A549 (cell line): ENCODE measurements around the gene SPSB1. TPM values are rescaled to one million over a fixed set of nuclear protein-coding genes. Genes with fewer than 3 reads are reported as not detected.

Experiments used
- ATAC-seq, 2 experiments: fragments of 200-7000 bp in 1 of 2; fragments of >200 bp in 1 of 2; cut with Nextera tagmentation in 1 of 2; cut with Tn5 transposase in 1 of 2; 3 replicates each; pipeline versions ENCODE4 v1.8.0 to v1.9.1; 2018 to 2020; ENCODE audit warnings: mild to moderate bottlenecking in 1 of 2, moderate library complexity in 1 of 2
- CTCF ChIA-PET: fragments of 300-600 bp; sonication (Branson Sonifier 250); formaldehyde crosslinking; extraction: SDS; loops from one replicate; lab custom pipeline; 2021; ENCODE audit warnings: antibody characterized with exemption, inconsistent platforms; lab: Yijun Ruan, JAX
- POLR2A ChIA-PET: fragments of 350-600 bp; formaldehyde crosslinking; extraction: SDS; loops from one replicate; lab custom pipeline; 2021; ENCODE audit warnings: antibody characterized with exemption, inconsistent platforms; lab: Yijun Ruan, JAX
- DNase-seq, 2 experiments: peaks; one replicate each; pipeline versions ENCODE4 v3.0.0 to v3.0.0-alpha.2; 2011 to 2016; ENCODE audit warnings: low read depth in 1 of 2, low spot score in 1 of 2
- FAIRE-seq: peaks from 2 replicates; lab custom pipeline; 2011; peaks lifted over from hg19 to GRCh38; lab: Jason Lieb, UNC
- H3K27ac ChIP-seq, 2 experiments: fragments of >200 bp; sonication (Bioruptor Twin); formaldehyde crosslinking; 3 replicates each; pipeline ENCODE4 v1.5.1; 2016 to 2017
- H3K4me1 ChIP-seq: fragments of >200 bp; sonication (Bioruptor Twin); formaldehyde crosslinking; 3 replicates; pipeline ENCODE4 v1.6.1; 2016
- H3K4me2 ChIP-seq: fragments of >200 bp; sonication (Bioruptor Twin); formaldehyde crosslinking; 3 replicates; pipeline ENCODE4 v1.6.1; 2016
- H3K4me3 ChIP-seq: fragments of >200 bp; sonication (Bioruptor Twin); formaldehyde crosslinking; 3 replicates; pipeline ENCODE4 v1.5.1; 2016
- H3K9me3 ChIP-seq: fragments of >200 bp; sonication (Bioruptor Twin); formaldehyde crosslinking; 3 replicates; pipeline ENCODE4 v1.6.1; 2016
- CHD4 ChIP-seq: fragments of 200-600 bp; sonication (generic); IDR thresholded peaks from 2 replicates; pipeline ENCODE4 v1.6.1; 2016; ENCODE audit warnings: antibody characterized with exemption, mild to moderate bottlenecking, borderline replicate concordance
- GATA3 ChIP-seq: IDR thresholded peaks from 2 replicates; pipeline ENCODE4 v1.6.1; 2012; ENCODE audit warnings: borderline replicate concordance
- HEYL ChIP-seq: fragments of 250-450 bp; sonication (Bioruptor Pico); IDR thresholded peaks from 2 replicates; pipeline ENCODE4 v1.8.0; 2021; ENCODE audit warnings: mild to moderate bottlenecking, moderate library complexity
- HOXA7 ChIP-seq: fragments of 250-450 bp; sonication (Bioruptor Pico); IDR thresholded peaks from 2 replicates; pipeline ENCODE4 v1.5.0; 2020; ENCODE audit warnings: mild to moderate bottlenecking, moderate library complexity
- HOXB13 ChIP-seq: fragments of 250-450 bp; sonication (Bioruptor Pico); IDR thresholded peaks from 2 replicates; pipeline ENCODE4 v1.5.0; 2020; ENCODE audit warnings: low read depth, mild to moderate bottlenecking, moderate library complexity
- JUNB ChIP-seq: fragments of >200 bp; sonication (Bioruptor Twin); formaldehyde crosslinking; IDR thresholded peaks from 2 replicates; pipeline ENCODE4 v1.6.1; 2016
- KDM1A ChIP-seq: fragments of 200-600 bp; sonication (generic); IDR thresholded peaks from 2 replicates; pipeline ENCODE4 v1.6.1; 2016; ENCODE audit warnings: low read depth, mild to moderate bottlenecking
- KDM5A ChIP-seq: fragments of 200-600 bp; sonication (generic); IDR thresholded peaks from 2 replicates; pipeline ENCODE4 v1.6.1; 2016; ENCODE audit warnings: antibody characterized with exemption, mild to moderate bottlenecking
- MAFK ChIP-seq: fragments of 450-650 bp; IDR thresholded peaks from 2 replicates; pipeline ENCODE4 v1.6.1; 2014; ENCODE audit not compliant: partially characterized antibody
- NPAS2 ChIP-seq: fragments of 250-450 bp; sonication (Bioruptor Pico); IDR thresholded peaks from 2 replicates; pipeline ENCODE4 v1.8.0; 2022; ENCODE audit warnings: mild to moderate bottlenecking, moderate library complexity, borderline replicate concordance
- POLR2A ChIP-seq: IDR thresholded peaks from 2 replicates; pipeline ENCODE4 v1.6.1; 2012; ENCODE audit warnings: mild to moderate bottlenecking, low read length
- RAD21 ChIP-seq, 2 experiments: fragments of >200 bp in 1 of 2; sonication (Bioruptor Twin) in 1 of 2; formaldehyde crosslinking in 1 of 2; IDR thresholded peaks in 1 of 2; conservative IDR thresholded peaks in 1 of 2; 2 replicates in 1 of 2; 3 replicates in 1 of 2; pipeline ENCODE4 v1.6.1; 2012 to 2018; ENCODE audit warnings: inconsistent platforms in 1 of 2
- RARB ChIP-seq: fragments of 250-450 bp; sonication (Bioruptor Pico); IDR thresholded peaks from 2 replicates; pipeline ENCODE4 v1.8.0; 2021; ENCODE audit warnings: mild to moderate bottlenecking, moderate library complexity
- RNF2 ChIP-seq: fragments of 200-600 bp; sonication (generic); IDR thresholded peaks from 2 replicates; pipeline ENCODE4 v1.6.1; 2016; ENCODE audit warnings: low read depth, mild to moderate bottlenecking, antibody characterized with exemption, moderate library complexity, borderline replicate concordance
- ZC3H11A ChIP-seq: fragments of 450-650 bp; IDR thresholded peaks from 2 replicates; pipeline ENCODE4 v1.6.1; 2014; ENCODE audit warnings: antibody characterized with exemption, mild to moderate bottlenecking
- ZFP36 ChIP-seq: fragments of 450-650 bp; IDR thresholded peaks from 2 replicates; pipeline ENCODE4 v1.6.1; 2014; ENCODE audit warnings: borderline replicate concordance; ENCODE audit not compliant: partially characterized antibody
- ZSCAN20 ChIP-seq: fragments of 250-450 bp; sonication (Bioruptor Pico); IDR thresholded peaks from 2 replicates; pipeline ENCODE4 v1.8.0; 2022; ENCODE audit warnings: mild to moderate bottlenecking, moderate library complexity
- WGBS: methylation state at CpG from one replicate; pipeline ENCODE4 v1.1.6; 2017; ENCODE audit errors: missing lambda C conversion rate; 5-methylcytosine and 5-hydroxymethylcytosine counted together
- polyA plus RNA-seq, 4 experiments: library from polyadenylated mRNA; depleted of rRNA in 3 of 4; stranded (reverse); fragments of >200 nt; fragmentation: RNase III in 1 of 4; extraction: RNeasy Plus Mini Kit Qiagen cat#74134 plus additional on column Dnase treatment in 1 of 4; gene quantifications; 2 replicates in 3 of 4; 3 replicates in 1 of 4; pipeline ENCODE4 v1.2.3, GENCODE V29; 2011 to 2017
- TF ChIP-seq, protein P1 (sequence below): fragments of 200-600 bp; sonication (generic); IDR thresholded peaks from 2 replicates; pipeline ENCODE4 v1.6.1; 2016; ENCODE audit warnings: antibody characterized with exemption, mild to moderate bottlenecking, moderate library complexity
- TF ChIP-seq, protein P2 (sequence below): fragments of 250-450 bp; sonication (Bioruptor Pico); IDR thresholded peaks from 2 replicates; pipeline ENCODE4 v1.5.0; 2020; ENCODE audit warnings: low read depth, mild to moderate bottlenecking, moderate library complexity
- TF ChIP-seq, protein P3 (sequence below): fragments of >200 bp; sonication (Bioruptor Twin); formaldehyde crosslinking; IDR thresholded peaks from 3 replicates; pipeline ENCODE4 v1.5.1; 2016

Gene SPSB1
- polyA plus RNA-seq, 2 of the 4 experiments (the other 2 are of a cell fraction): 22.3 to 23.7 TPM

DNA sequence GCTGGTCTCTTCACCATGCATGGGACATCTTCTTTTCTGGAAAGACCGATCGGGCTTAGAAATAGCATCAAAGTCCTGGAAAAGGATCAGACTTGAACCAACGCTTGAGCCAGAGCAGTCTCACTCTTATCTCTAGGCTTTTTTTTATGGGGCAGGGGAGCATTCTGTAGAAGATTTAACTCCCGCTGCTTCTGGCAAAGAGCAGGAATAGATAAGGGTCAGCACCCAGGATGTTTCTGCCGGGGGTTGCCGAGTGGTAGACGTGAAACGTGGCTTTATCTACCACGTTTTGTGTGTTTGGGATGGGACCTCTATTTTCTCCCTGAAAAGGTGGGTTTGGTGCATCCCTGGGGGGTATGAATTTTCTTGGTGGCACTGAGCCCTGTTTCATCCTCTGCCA lies 18.8 kb downstream of the SPSB1 start:
- peaks cover 44% of the 10 kb centered on the region for H3K4me1 ChIP-seq
- no peak for TF ChIP-seq POLR2A
- no peaks in the 10 kb centered on the region for H3K9me3 ChIP-seq
- DNase-seq (no peak), FAIRE-seq (no peak), ATAC-seq (no peak)
- ChIA-PET CTCF (interaction anchor here (2.1 kb wide), 1 partner anchor 22 kb away, joined by 8 read pairs; no protein-coding TSS in a partner anchor), POLR2A (no interaction called here)
- peak overlapping the region in 1 of 2 experiments; percentile 7; a peak in 1 of 6 replicates for H3K27ac ChIP-seq
- H3K4me2 ChIP-seq: no peak overlapping the region
- WGBS: 94% methylated on average over 9 of the region's 9 CpGs
- no peak overlapping the region for H3K4me3 ChIP-seq

DNA sequence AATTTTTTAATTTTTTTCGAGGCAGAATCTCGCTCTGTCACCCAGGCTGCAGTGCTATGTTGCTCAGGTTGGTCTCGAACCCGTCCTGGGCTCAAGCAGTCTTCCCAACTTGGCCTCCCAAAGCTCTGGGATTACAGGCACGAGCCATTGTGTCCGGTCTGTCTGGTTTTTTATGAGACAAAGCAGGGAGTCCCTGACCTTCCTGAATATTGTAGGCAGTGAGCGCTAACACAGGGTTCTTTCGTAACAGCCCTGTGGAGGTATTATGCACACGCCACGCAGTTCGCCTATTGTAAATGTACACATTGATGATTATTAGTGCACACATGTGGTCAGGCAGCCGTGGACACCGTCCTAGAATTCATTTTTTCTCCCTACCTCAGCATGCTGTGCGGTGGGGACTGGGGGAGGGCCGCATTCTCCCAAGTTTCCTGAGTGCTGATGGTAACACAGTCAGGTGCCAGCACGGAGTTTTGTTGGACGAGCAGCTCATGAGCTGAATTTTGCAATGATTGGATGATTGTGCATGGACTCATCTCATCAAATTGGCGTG lies 19.6 kb downstream of the SPSB1 start:
- peaks cover 51% of the 10 kb centered on the region for H3K4me1 ChIP-seq
- no peak overlapping the region for H3K4me2 ChIP-seq
- FAIRE-seq (no peak), ATAC-seq (no peak), DNase-seq (no peak)
- H3K9me3 ChIP-seq: no peaks in the 10 kb centered on the region
- TF ChIP-seq HOXB13 (CRISPR knock-in tag): no peak
- CTCF ChIA-PET: no interaction called here
- peak overlapping the region in 1 of 2 experiments; percentile 33; a peak in 1 of 6 replicates for H3K27ac ChIP-seq
- WGBS: 91% methylated on average over 18 of the region's 18 CpGs
- POLR2A ChIA-PET: no interaction called here
- no peak overlapping the region for H3K4me3 ChIP-seq

DNA sequence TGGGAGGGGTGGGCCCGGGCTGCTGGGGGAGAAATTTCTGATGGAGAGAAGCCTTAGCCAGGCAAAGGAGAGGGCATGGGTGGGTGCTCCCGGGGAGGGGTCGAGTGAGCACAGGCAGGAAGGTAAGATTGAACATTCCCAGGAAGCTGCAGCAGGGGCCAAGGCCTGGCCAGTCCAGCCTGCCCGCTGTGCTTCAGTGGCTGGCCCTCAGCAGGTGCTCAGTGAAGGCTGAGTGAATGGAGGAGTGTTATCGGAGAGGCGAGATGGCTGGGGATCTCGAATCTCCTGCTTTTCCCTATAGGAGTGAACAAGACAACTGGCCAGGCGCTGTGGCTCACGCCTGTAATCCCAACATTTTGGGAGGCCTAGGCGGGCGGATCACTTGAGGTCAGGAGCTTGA lies 20.9 kb downstream of the SPSB1 start:
- WGBS: 80% methylated on average over 10 of the region's 11 CpGs
- Histone ChIP-seq H3K27ac (peak overlapping the region in 1 of 2 experiments; percentile 64; a peak in 4 of 6 replicates), H3K4me2 (no peak overlapping the region), H3K4me3 (no peak overlapping the region), H3K4me1 (peaks cover 64% of the 10 kb centered on the region), H3K9me3 (no peaks in the 10 kb centered on the region)
- DNase-seq (no peak), FAIRE-seq (no peak), ATAC-seq (no peak)
- POLR2A ChIA-PET: no interaction called here
- CTCF ChIA-PET: interaction anchor here (0.7 to 0.8 kb wide), 2 partner anchors 9 kb away, joined by 3 read pairs; no protein-coding TSS in a partner anchor
- TF ChIP-seq ZC3H11A (no peak), CHD4 (no peak), RARB (CRISPR knock-in tag) (no peak), RNF2 (no peak), KDM1A (no peak), KDM5A (no peak), GATA3 (no peak), MAFK (no peak), ZFP36 (no peak), JUNB (no peak)
- TF ChIP-seq, protein P1, sequence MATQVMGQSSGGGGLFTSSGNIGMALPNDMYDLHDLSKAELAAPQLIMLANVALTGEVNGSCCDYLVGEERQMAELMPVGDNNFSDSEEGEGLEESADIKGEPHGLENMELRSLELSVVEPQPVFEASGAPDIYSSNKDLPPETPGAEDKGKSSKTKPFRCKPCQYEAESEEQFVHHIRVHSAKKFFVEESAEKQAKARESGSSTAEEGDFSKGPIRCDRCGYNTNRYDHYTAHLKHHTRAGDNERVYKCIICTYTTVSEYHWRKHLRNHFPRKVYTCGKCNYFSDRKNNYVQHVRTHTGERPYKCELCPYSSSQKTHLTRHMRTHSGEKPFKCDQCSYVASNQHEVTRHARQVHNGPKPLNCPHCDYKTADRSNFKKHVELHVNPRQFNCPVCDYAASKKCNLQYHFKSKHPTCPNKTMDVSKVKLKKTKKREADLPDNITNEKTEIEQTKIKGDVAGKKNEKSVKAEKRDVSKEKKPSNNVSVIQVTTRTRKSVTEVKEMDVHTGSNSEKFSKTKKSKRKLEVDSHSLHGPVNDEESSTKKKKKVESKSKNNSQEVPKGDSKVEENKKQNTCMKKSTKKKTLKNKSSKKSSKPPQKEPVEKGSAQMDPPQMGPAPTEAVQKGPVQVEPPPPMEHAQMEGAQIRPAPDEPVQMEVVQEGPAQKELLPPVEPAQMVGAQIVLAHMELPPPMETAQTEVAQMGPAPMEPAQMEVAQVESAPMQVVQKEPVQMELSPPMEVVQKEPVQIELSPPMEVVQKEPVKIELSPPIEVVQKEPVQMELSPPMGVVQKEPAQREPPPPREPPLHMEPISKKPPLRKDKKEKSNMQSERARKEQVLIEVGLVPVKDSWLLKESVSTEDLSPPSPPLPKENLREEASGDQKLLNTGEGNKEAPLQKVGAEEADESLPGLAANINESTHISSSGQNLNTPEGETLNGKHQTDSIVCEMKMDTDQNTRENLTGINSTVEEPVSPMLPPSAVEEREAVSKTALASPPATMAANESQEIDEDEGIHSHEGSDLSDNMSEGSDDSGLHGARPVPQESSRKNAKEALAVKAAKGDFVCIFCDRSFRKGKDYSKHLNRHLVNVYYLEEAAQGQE: no peak
- TF ChIP-seq, protein P2, sequence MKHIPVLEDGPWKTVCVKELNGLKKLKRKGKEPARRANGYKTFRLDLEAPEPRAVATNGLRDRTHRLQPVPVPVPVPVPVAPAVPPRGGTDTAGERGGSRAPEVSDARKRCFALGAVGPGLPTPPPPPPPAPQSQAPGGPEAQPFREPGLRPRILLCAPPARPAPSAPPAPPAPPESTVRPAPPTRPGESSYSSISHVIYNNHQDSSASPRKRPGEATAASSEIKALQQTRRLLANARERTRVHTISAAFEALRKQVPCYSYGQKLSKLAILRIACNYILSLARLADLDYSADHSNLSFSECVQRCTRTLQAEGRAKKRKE: no peak

DNA sequence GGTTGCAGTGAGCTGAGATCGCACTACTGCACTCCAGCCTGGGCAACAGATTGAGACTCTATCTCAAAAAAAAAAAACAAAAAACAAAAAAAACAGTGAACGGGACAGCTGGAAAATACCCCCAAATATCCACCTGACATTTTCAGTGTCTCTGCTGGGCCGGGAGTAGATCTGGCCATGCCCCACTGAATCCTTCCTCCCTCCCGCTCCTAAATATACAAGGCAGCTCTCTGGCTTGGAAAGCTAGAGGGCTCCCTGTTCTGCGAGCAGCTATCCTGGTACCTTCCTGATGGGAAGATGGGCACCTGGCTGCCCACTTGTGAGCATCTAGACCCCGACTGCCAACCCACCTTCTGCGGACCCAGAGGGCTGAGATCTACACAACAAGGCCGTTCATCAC lies 21.4 kb downstream of the SPSB1 start:
- FAIRE-seq: no peak
- POLR2A ChIA-PET: no interaction called here
- H3K27ac ChIP-seq: peak overlapping the region; percentile 92 to 93; a peak in 5 of 6 replicates
- no peaks in the 10 kb centered on the region for H3K9me3 ChIP-seq
- no peak overlapping the region for H3K4me3 ChIP-seq
- peak overlapping the region; percentile 87; the same call in 1 of the 3 replicates for H3K4me2 ChIP-seq
- DNase-seq: no peak
- H3K4me1 ChIP-seq: peaks cover 66% of the 10 kb centered on the region
- CTCF ChIA-PET: interaction anchor here (0.7 to 0.8 kb wide), 2 partner anchors 9 to 10 kb away, joined by 3 read pairs; no protein-coding TSS in a partner anchor
- ATAC-seq: no peak
- 71% methylated on average over 8 of the region's 8 CpGs for WGBS
- no peak for TF ChIP-seq NPAS2 (CRISPR knock-in tag)
- TF ChIP-seq HOXA7 (CRISPR knock-in tag): no peak
- TF ChIP-seq HEYL (CRISPR knock-in tag): no peak
- no peak for TF ChIP-seq CHD4
- TF ChIP-seq RAD21 (conservative IDR thresholded peaks at IDR 0.05 in 1 of 2, IDR thresholded peaks at IDR 0.05 in 1 of 2): no peak
- TF ChIP-seq, protein P3, sequence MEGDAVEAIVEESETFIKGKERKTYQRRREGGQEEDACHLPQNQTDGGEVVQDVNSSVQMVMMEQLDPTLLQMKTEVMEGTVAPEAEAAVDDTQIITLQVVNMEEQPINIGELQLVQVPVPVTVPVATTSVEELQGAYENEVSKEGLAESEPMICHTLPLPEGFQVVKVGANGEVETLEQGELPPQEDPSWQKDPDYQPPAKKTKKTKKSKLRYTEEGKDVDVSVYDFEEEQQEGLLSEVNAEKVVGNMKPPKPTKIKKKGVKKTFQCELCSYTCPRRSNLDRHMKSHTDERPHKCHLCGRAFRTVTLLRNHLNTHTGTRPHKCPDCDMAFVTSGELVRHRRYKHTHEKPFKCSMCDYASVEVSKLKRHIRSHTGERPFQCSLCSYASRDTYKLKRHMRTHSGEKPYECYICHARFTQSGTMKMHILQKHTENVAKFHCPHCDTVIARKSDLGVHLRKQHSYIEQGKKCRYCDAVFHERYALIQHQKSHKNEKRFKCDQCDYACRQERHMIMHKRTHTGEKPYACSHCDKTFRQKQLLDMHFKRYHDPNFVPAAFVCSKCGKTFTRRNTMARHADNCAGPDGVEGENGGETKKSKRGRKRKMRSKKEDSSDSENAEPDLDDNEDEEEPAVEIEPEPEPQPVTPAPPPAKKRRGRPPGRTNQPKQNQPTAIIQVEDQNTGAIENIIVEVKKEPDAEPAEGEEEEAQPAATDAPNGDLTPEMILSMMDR: no peak
- TF ChIP-seq, protein P1: no peak
- no peak for TF ChIP-seq ZSCAN20 (CRISPR knock-in tag)
